ENCODE measurements around the gene SFT2D2. TPM values are rescaled to one million over a fixed set of nuclear protein-coding genes. Genes with fewer than 3 reads are reported as not detected.

SFT2D2 gene
- polyA plus RNA-seq, 1 experiment = 19.2 TPM

DNA sequence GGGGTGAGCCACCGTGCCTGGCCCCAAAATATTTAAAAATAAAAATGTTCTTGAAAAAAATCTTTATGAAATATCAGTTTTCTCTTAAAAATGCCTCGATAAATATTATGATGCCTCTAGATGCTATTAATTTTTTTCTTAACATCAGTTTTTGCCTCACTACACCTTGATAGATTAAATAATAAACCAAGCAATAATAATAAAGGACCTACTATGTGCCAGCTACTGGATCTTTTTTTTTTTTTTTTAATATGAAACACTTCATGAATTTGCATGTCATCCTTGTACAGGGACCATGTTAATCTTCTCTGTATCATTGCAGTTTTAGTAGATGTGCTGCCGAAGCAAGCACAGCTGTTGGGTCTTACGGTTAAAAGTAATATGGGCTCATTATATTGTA lies 37.3 kb downstream of the SFT2D2 start:
- ChIA-PET CTCF (interaction anchor here (0.6 to 0.8 kb wide), 2 partner anchors 17 to 178 kb away, joined by 3 read pairs; no protein-coding TSS in a partner anchor), POLR2A (no interaction called here)
- TF ChIP-seq, protein P1, sequence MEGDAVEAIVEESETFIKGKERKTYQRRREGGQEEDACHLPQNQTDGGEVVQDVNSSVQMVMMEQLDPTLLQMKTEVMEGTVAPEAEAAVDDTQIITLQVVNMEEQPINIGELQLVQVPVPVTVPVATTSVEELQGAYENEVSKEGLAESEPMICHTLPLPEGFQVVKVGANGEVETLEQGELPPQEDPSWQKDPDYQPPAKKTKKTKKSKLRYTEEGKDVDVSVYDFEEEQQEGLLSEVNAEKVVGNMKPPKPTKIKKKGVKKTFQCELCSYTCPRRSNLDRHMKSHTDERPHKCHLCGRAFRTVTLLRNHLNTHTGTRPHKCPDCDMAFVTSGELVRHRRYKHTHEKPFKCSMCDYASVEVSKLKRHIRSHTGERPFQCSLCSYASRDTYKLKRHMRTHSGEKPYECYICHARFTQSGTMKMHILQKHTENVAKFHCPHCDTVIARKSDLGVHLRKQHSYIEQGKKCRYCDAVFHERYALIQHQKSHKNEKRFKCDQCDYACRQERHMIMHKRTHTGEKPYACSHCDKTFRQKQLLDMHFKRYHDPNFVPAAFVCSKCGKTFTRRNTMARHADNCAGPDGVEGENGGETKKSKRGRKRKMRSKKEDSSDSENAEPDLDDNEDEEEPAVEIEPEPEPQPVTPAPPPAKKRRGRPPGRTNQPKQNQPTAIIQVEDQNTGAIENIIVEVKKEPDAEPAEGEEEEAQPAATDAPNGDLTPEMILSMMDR (IDR thresholded peaks at IDR 0.05; ENCODE audit: insufficient read depth, low read depth, low read length) = no peak
- peaks cover 8% of the 10 kb centered on the region; the same call in 1 of the 2 replicates for H3K36me3 ChIP-seq (ENCODE audit: control insufficient read depth, insufficient read depth, low read length)
- H3K27me3 ChIP-seq (ENCODE audit: control insufficient read depth, insufficient read depth, low read length) = no peaks in the 10 kb centered on the region
- no peak overlapping the region for H3K4me3 ChIP-seq (ENCODE audit: low read depth, low read length)
- no peak for DNase-seq (ENCODE audit: low read depth)

- no peak for DNase-seq (ENCODE audit: low read depth)
- POLR2A ChIA-PET = no interaction called here
- TF ChIP-seq, protein P1 (IDR thresholded peaks at IDR 0.05; ENCODE audit: insufficient read depth, low read depth, low read length) = no peak
- no peaks in the 10 kb centered on the region for H3K27me3 ChIP-seq (ENCODE audit: control insufficient read depth, insufficient read depth, low read length)
- H3K36me3 ChIP-seq (ENCODE audit: control insufficient read depth, insufficient read depth, low read length) = peaks cover 8% of the 10 kb centered on the region; the same call in 1 of the 2 replicates
- no peak overlapping the region for H3K4me3 ChIP-seq (ENCODE audit: low read depth, low read length)
- CTCF ChIA-PET = no interaction called here
Measured at GRCh38 chr1:168264296-168264695, 38.5 kb downstream of the SFT2D2 start.

DNA sequence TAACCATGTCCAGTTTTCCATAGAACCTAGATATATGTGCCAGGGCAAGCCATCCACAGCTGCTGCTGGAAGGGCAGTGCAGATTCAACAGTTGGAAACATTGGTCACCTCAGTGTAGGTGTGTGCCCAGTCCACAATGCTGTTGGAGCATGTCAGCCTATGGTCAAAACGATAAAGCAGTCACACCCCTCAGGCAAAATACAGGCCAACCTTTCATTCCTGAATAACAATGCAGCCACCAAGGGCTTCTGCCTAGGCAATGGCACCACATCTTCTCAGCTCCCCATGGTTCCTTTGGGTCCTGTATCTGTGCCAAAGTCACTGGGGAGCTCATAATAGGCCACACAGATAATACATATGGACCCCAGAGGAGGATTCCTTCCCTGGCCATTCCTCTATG lies 39.8 kb downstream of the SFT2D2 start:
- Histone ChIP-seq H3K27me3 (ENCODE audit: control insufficient read depth, insufficient read depth, low read length) (no peaks in the 10 kb centered on the region), H3K4me3 (ENCODE audit: low read depth, low read length) (no peak overlapping the region), H3K36me3 (ENCODE audit: control insufficient read depth, insufficient read depth, low read length) (peaks cover 8% of the 10 kb centered on the region; the same call in 1 of the 2 replicates)
- TF ChIP-seq, protein P1 (IDR thresholded peaks at IDR 0.05; ENCODE audit: insufficient read depth, low read depth, low read length) = no peak
- DNase-seq (ENCODE audit: low read depth) = no peak
- CTCF ChIA-PET = no interaction called here
- POLR2A ChIA-PET = no interaction called here

DNA sequence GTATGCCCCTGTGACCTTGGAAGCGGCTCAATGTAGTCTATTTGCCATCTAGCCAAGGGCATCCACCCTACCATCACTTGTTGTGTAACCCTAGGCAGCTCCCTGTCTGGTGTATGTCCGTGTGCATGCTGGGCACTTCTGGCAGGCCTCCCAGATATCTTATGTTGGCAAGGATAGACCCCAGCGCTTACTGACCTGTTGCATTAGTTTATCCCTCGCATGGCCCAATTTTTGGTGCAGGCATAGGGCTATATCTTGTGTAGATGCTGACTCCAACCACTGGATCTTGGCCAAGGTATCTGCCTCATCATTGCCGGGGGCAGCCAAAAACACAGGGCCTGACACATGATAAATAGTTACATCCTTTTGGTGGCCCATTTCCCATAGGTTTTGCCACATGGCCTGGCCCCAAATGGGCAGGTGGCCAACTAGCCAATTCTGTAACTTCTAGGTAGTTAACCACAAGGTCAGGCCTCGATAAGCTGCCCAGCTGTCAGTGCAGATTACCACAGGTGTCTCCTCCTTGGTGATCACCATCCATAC lies 40.9 kb downstream of the SFT2D2 start:
- DNase-seq (ENCODE audit: low read depth) = no peak
- ChIA-PET POLR2A (no interaction called here), CTCF (no interaction called here)
- TF ChIP-seq, protein P1 (IDR thresholded peaks at IDR 0.05; ENCODE audit: insufficient read depth, low read depth, low read length) = no peak
- H3K27me3 ChIP-seq (ENCODE audit: control insufficient read depth, insufficient read depth, low read length) = no peaks in the 10 kb centered on the region
- no peak overlapping the region for H3K4me3 ChIP-seq (ENCODE audit: low read depth, low read length)
- H3K36me3 ChIP-seq (ENCODE audit: control insufficient read depth, insufficient read depth, low read length) = peaks cover 8% of the 10 kb centered on the region; the same call in 1 of the 2 replicates

DNA sequence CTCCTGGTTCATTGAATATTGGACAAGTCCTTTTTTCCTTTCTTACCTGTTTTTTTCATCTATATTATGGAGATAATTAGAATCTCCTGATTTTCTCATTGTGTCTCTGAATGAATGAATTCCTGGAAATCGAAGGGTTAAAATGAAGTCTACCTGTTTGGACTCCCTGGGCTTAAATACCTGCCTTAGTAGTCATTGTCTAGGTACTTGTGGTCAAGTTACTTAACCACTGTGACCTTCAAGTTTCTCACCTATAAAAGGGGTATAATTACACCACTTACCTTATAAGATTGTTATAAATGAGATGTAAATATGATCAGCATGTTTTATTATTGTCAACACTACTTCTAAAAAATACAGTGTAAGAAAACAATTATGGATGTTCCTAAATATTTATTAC lies 45.8 kb downstream of the SFT2D2 start:
- TF ChIP-seq, protein P1 (IDR thresholded peaks at IDR 0.05; ENCODE audit: insufficient read depth, low read depth, low read length) = no peak
- no peaks in the 10 kb centered on the region for H3K27me3 ChIP-seq (ENCODE audit: control insufficient read depth, insufficient read depth, low read length)
- DNase-seq (ENCODE audit: low read depth) = no peak
- ChIA-PET CTCF (interaction anchor here (0.6 kb wide), 1 partner anchor 10 kb away, joined by 3 read pairs; no protein-coding TSS in a partner anchor), POLR2A (no interaction called here)
- no peak overlapping the region for H3K4me3 ChIP-seq (ENCODE audit: low read depth, low read length)
- no peaks in the 10 kb centered on the region; the same call in 1 of the 2 replicates for H3K36me3 ChIP-seq (ENCODE audit: control insufficient read depth, insufficient read depth, low read length)

All from BJ (cell line).